ENCODE measurements around the gene STAT1. TPM values are rescaled to one million over a fixed set of nuclear protein-coding genes. Genes with fewer than 3 reads are reported as not detected.

The STAT1 gene
- total and polyA plus RNA-seq, 9 of the 15 experiments (the other 6 are each of a cell fraction or from before 2014, with no cell fraction given), result 8.7 to 34.4 (median 26.8) TPM

- no peak for TF ChIP-seq CHD7 (IDR thresholded peaks at IDR 0.05; ENCODE audit: low read depth, low read length)
Measured at GRCh38 chr2:190982262-190983034, 31.5 kb downstream of the STAT1 start (continued).

Data from K562 (cell line).